Measurements from ENCODE around the gene GLO1.

DNA sequence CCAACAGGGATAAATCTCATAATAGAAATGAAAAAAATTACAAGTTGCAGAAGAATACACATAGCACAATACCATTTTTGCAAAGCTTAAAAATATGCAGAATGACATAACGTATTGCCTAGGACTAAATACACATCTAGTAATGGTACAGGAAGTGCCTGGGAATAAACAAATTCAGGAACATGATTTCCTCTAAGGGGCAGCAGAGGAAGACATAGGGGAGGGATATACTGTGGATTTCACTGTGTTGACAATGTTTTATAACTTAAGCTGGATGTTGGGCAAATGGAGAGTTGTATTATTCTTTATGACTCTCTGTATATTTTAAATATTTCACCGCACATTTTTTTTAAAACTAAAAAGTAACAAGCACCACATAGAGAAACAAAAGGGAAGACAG, 5.6 kb upstream of the GLO1 start:
- TF ChIP-seq, protein P1, sequence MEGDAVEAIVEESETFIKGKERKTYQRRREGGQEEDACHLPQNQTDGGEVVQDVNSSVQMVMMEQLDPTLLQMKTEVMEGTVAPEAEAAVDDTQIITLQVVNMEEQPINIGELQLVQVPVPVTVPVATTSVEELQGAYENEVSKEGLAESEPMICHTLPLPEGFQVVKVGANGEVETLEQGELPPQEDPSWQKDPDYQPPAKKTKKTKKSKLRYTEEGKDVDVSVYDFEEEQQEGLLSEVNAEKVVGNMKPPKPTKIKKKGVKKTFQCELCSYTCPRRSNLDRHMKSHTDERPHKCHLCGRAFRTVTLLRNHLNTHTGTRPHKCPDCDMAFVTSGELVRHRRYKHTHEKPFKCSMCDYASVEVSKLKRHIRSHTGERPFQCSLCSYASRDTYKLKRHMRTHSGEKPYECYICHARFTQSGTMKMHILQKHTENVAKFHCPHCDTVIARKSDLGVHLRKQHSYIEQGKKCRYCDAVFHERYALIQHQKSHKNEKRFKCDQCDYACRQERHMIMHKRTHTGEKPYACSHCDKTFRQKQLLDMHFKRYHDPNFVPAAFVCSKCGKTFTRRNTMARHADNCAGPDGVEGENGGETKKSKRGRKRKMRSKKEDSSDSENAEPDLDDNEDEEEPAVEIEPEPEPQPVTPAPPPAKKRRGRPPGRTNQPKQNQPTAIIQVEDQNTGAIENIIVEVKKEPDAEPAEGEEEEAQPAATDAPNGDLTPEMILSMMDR (IDR thresholded peaks at IDR 0.05), result no peak
- no peak for TF ChIP-seq POLR2AphosphoS5 (IDR thresholded peaks at IDR 0.05)
- no peak for TF ChIP-seq POLR2A (IDR thresholded peaks at IDR 0.05)
- TF ChIP-seq EP300 (IDR thresholded peaks at IDR 0.05), result no peak
